Spleen (tissue), 7 donors: ENCODE data around the gene ZNF844.

ENCODE experiments used
- POLR2AphosphoS5 ChIP-seq, 3 donors: sonication (generic); formaldehyde crosslinking; IDR thresholded peaks; one replicate each; pipeline ENCODE4 v1.5.1; 2017; ENCODE audit warnings: antibody characterized with exemption in 3 of 3
- TF ChIP-seq, protein P1 (sequence below), 11 experiments: fragments of 200-600 bp in 7 of 11; fragments of 450-650 bp in 4 of 11; sonication (generic) in 4 of 11; IDR thresholded peaks in 8 of 11; conservative IDR thresholded peaks in 3 of 11; 1 replicate in 7 of 11; 2 replicates in 4 of 11; pipeline versions ENCODE4 v1.4.0 to v1.8.0; 2016 to 2021; ENCODE audit warnings: antibody characterized with exemption in 11 of 11, inconsistent platforms in 4 of 11, mild to moderate bottlenecking in 1 of 11
- donor health status: DM: no; HTN: no; CAD: no; lungs with moderate emphysema.
- donor health status: DM: no; HTN: no; CAD: no.
- donor health status: DM: no; HTN: no; CAD: no.

- TF ChIP-seq POLR2AphosphoS5 (IDR thresholded peaks at IDR 0.05): no peak
- TF ChIP-seq, protein P1, sequence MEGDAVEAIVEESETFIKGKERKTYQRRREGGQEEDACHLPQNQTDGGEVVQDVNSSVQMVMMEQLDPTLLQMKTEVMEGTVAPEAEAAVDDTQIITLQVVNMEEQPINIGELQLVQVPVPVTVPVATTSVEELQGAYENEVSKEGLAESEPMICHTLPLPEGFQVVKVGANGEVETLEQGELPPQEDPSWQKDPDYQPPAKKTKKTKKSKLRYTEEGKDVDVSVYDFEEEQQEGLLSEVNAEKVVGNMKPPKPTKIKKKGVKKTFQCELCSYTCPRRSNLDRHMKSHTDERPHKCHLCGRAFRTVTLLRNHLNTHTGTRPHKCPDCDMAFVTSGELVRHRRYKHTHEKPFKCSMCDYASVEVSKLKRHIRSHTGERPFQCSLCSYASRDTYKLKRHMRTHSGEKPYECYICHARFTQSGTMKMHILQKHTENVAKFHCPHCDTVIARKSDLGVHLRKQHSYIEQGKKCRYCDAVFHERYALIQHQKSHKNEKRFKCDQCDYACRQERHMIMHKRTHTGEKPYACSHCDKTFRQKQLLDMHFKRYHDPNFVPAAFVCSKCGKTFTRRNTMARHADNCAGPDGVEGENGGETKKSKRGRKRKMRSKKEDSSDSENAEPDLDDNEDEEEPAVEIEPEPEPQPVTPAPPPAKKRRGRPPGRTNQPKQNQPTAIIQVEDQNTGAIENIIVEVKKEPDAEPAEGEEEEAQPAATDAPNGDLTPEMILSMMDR (IDR thresholded peaks at IDR 0.05 in 8 of 11, conservative IDR thresholded peaks at IDR 0.05 in 3 of 11): no peak
These were observed 12.4 kb upstream of the ZNF844 start for GRCh38 chr19:12052091-12052496.
